ENCODE results near the gene LDLRAD4.

GRCh38 chr18:13201292-13201691 lies 17.3 kb upstream of the LDLRAD4 start:
- TF ChIP-seq CTCF (IDR thresholded peaks at IDR 0.05) (no peak), POLR2A (IDR thresholded peaks at IDR 0.05; ENCODE audit: low read depth) (no peak), POLR2AphosphoS5 (IDR thresholded peaks at IDR 0.05) (no peak)
